CMK (cell line): ENCODE measurements around the gene CWC25.
"Not testable (repeated sequence)": the region's sequence is repeated elsewhere in the genome, so short reads cannot be mapped to it uniquely, and the experiment has no call there.

Experiments
- DNase-seq: peaks from one replicate; pipeline ENCODE4 v3.0.0-alpha.2; 2010; ENCODE audit warnings: low read depth

Gene CWC25

GRCh38 chr17:38852771-38853291 lies 27.7 kb upstream of the CWC25 start:
- no peak for DNase-seq

GRCh38 chr17:38851434-38851833 lies 26.3 kb upstream of the CWC25 start:
- DNase-seq = no peak

DNA sequence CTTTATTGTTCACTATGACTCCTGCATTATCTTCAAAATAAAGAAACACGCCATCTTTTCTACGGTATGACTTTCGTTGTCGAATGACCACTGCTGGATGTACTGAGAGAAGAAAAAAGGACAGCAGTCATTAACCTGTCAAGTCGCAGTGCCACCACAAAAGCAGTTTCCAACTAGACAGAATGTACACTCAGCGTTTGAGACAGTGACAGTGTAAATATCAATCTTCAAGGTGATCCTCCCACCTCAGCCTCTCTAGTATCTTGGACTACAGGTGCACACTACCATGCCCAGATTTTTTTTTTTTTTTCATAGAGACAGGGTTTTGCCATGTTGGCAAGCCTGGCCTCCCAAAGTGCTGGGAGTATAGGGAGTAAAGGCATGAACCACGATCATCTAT lies 25.3 kb upstream of the CWC25 start:
- DNase-seq = no peak

- no peak for DNase-seq
These were observed 24.0 kb upstream of the CWC25 start for GRCh38 chr17:38848939-38849605.

- no peak for DNase-seq
These were observed 23.4 kb upstream of the CWC25 start for GRCh38 chr17:38848557-38848891.

- no peak for DNase-seq
These were observed 19.2 kb upstream of the CWC25 start for GRCh38 chr17:38844261-38844757.

GRCh38 chr17:38825762-38826247 lies 684 bp upstream of the CWC25 start:
- no peak for DNase-seq

DNA sequence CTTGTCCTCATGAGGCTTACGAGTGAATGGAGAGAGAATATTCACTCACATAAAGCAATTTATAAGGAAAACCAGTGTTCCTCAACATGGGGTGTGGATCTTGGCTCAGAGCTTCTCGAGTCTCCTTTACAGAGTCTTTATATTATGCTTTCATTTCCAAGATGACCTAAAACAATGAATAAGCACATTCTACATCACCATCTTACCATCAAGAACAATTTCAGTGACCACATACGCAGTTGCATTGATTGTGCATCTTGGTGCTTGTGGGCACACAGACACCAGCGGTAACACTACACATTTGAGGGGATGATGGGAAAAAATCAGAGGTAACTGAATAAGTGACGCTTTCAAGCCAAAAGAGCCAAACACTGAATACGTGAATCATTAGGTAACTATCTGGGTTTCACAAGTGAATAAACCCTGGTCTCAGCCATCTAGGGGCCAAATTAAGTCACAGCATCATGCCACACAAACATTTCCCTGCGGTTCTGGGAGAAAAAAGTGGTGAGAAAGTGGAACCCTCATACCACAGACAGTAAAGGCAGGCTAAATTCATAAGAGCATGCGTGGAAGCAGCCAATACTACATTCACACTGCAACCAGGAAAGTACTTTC lies 9.4 kb downstream of the CWC25 start:
- DNase-seq = no peak

GRCh38 chr17:38809828-38810227 lies 15.3 kb downstream of the CWC25 start:
- no peak for DNase-seq

- no peak for DNase-seq
These were observed 24.8 kb downstream of the CWC25 start for GRCh38 chr17:38800237-38800760.

DNA sequence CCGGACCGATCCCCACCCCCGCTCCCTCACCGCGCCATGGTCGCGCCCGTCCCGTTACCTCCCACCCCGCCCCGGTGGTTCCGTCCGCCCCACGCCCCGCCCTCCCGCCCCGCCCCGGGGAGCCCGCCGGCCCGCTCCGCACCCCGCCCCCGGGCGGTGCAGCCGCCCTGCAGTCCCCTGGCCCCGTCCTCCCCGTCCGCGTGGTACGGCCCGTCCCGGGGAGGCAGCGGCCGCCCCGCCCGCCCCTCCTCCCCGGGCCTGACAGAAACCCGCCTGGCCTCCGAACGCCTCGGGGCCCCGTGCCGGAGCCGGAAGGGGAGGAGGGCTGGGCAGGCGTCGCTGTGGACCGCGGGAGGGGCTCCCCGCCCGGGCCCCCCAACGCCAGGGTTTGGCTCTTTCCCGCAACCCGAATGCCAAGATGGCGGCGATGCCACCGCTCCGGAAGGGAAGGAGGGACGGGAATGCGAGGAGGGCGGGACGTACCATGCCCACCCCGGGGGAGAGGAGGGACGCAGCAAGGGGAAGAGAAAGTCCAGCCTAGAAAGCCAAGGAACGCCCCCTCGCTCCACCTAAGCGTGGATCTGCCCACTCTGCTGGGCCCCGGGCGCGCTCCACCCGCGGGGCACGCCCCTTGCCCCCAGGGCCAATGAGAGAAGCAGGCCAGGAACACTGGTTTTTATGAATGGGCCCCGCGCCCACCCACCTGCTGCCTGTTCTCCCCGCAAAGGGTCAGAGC lies 25.5 kb downstream of the CWC25 start, which contains the start of gene PIP4K2B:
TSS of gene PIP4K2B (minus strand) at position 56 of the 736 bp plus-strand sequence. CDS start 132 bp downstream, outside the sequence.
- DNase-seq = peak; percentile 97

DNA sequence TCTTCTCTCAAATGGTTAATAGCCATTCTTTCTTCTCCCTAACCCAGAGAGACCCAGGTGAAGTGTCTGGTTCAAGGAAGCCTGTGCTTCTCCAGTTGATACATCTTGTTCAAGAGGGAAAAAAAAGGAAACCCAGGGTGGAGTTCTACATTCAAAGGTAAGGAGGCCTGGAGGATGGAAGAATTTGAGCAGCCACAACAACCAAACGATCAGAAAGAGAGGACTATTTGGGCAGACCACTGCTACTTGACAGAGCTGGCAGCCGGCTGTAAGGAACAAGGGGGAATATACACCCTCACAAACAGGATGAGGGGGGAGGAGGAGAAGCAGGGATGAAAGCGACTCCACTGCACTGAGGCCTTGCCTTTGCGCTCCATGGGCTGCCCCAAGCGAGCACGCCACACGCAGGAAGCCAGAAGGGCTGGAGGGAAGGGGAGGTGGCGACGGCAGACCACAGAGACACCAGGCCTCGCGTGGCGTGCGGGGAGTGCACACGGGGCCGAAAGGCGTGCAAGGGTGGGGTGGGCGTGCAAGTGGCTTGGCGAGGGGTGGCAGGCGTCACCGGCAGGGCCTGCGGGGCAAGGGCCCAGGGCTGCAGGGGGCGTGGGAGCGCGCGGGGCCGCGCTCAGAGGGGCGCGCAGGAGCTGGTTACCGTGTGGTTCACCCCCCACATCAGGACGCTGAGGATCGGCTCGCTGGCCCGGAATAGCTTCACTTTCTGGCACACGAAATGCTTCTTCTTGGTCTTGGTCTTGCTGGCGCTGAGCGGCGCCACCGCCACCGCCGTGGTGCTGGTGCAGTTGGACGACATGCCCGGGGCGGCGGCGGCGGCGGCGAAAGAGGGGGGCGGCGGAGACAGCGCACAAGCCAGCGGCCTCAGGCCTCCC lies 26.3 kb downstream of the CWC25 start:
- DNase-seq = peak; percentile 71

DNA sequence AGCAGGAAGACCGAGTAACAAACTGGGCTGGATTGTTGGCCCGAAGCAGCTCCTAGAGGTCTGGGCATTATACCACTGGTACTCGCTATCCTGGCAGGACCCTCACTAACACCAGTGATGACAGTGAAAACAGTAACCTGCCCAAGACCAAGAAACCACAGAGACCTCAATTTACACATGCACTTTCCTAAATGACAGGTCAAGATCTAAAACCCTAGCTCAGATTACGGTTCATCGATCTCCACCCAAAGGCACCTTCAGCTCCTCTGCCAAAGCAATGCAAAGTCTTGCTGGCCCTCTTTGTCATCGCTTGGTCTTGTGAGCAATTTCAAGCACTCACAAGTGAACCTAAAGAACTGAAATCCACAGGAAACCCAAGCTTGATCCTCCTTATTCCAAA lies 27.3 kb downstream of the CWC25 start:
- DNase-seq = no peak

DNA sequence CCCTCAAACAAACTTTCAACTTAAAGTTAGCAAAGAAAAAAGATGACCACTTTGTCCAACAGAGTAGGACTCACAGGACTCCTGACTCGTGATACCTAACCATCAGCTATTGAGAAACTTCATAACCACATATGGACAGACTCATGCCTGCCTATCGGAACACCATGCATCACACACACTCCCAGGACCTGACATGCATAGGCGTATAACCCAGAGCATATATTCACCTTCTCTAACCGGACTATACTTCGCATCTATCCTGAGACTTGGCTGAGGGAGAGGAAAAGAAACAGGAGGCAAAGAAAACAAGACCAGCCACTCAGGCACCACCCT lies 28.0 kb downstream of the CWC25 start:
- no peak for DNase-seq

DNA sequence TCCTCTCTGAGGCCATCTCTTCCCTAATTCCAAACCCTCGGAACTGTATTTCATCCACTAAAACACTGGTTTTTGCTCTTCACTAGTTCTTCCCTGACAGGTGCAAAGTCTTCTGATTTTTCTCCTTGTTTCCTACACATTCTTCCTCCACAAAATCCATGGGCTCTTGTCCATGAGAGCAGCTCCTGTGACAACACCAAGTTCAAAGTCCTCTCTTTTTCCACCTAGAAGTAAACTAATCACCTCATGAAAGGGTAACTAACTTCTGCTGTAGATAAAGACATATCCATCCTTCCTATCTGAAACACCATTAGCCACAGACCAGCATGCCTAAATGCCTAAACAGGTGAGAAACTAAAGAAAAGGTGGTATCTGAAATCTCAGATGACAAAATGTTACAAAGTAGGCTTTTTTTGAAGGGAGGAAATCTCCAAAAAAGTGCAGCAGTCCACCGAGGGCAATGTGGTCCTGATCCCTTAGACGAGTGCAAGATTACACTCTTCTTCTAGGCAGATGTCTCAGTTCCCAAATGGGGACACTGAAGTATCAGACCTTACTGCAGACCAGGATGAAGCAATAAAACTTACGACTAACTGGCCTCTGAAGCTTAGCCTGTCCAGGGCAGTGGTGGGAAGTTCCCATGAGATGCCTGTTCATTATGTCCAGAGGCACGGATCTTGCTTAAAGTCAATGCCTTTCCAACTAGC lies 28.5 kb downstream of the CWC25 start:
- DNase-seq = no peak

DNA sequence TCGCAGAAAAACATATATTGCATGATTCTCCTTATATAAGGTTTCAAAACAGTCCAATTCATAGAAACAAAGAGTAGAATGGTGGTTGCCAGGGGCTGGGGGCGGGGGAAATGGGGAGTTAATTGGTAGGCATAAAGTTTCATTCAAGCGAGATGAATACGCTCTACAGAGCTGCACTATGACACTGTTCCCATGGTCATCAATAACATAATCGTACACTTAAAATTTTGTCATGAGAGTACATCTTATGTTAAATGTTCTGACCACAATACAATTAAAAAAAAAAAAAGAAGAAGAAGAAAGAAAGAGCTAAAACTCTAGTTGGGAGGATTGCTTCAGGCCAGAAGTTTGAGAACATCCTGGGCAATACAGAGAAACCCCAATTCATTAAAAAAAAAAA lies 30.9 kb downstream of the CWC25 start:
- DNase-seq = no peak

GRCh38 chr17:38791162-38791561 lies 34.0 kb downstream of the CWC25 start:
- DNase-seq = no peak

- DNase-seq = not testable (repeated sequence)
These were observed 34.9 kb downstream of the CWC25 start for GRCh38 chr17:38790148-38790707.

DNA sequence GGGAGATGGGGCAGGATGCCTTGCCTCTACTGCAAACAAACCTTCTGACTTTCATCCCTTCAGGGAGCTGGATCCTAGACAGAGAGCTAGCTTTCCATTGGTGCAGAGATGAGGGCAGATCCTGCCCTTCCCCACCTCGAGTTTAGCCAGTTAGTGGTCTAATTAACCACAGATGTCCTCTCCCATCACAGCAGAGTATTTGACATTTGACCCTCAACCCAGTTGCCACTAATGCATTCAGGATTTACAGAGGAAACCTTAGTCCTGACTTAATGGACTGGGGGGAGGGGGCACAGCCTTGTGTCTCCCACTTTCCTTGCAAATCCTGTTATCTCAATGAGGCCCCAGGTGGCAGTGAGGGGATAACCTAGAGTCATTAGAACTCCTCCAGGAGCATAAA lies 35.9 kb downstream of the CWC25 start:
- DNase-seq = no peak

DNA sequence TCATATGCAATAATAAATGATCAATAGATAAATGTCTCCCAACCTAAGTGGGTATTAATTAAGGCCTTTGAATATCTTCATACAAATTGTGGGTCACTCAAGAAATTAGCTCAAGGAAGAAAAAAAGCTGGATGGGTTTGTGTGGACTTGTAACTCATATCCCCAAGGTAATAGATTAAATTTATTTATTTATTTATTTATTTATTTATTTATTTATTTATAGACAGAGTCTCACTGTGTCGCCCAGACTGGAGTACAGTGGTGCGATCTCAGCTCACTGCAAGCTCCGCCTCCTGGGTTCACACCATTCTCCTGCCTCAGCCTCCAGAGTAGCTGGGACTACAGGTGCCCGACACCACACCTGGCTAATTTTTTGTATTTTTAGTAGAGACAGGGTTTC lies 37.1 kb downstream of the CWC25 start:
- not testable (repeated sequence) for DNase-seq

- DNase-seq = no peak
These were observed 38.7 kb downstream of the CWC25 start for GRCh38 chr17:38786372-38786771.
